Posterior cingulate gyrus (tissue), 11 donors: ENCODE measurements around the gene BCDIN3D.
"Not testable (repeated sequence)": the region's sequence is repeated elsewhere in the genome, so short reads cannot be mapped to it uniquely, and the experiment has no call there.

Experiments used
- DNase-seq, 10 donors: peaks; one replicate each; pipeline versions ENCODE4 v3.0.0 to v3.0.0-alpha.2; 2020 to 2021; ENCODE audit warnings: mixed read lengths in 3 of 10
- intact Hi-C: fragments of 100-400 bp; cut with DNase I; formaldehyde crosslinking; loops from one replicate; pipeline ENCODE4 v1.15.1; 2023

The BCDIN3D gene

GRCh38 chr12:49879065-49879464, 36.2 kb upstream of the BCDIN3D start:
- intact Hi-C loops, result not testable (repeated sequence)

GRCh38 chr12:49878021-49878420, 35.1 kb upstream of the BCDIN3D start:
- intact Hi-C loops, result no loop called here

More at GRCh38 chr12:49879065-49879464, 36.2 kb upstream of the BCDIN3D start:
- peak in 1 of 10 donors; percentile 1 for DNase-seq

GRCh38 chr12:49877066-49877465, 34.2 kb upstream of the BCDIN3D start:
- intact Hi-C loops, result no loop called here
- DNase-seq, result peak in 1 of 10 donors; percentile 35

More at GRCh38 chr12:49878021-49878420, 35.1 kb upstream of the BCDIN3D start:
- DNase-seq, result no peak

GRCh38 chr12:49876070-49876469, 33.2 kb upstream of the BCDIN3D start:
- intact Hi-C loops, result no loop called here
- DNase-seq, result no peak

GRCh38 chr12:49875115-49875720, 32.3 kb upstream of the BCDIN3D start:
- intact Hi-C loops, result loop anchor here (2.0 kb wide), 1 partner anchor 28 kb away; the partner anchor contains the start of gene FAIM2
- peak in 3 of 10 donors; percentile 61 to 71 (median 61) for DNase-seq

- DNase-seq, result peak in 5 of 10 donors; percentile 49 to 90 (median 76)
Measured at GRCh38 chr12:49874142-49874897, 31.4 kb upstream of the BCDIN3D start.

GRCh38 chr12:49873361-49873934, 30.5 kb upstream of the BCDIN3D start:
- intact Hi-C loops, result no loop called here
- DNase-seq, result peak in 4 of 10 donors; percentile 42 to 69 (median 61)

More at GRCh38 chr12:49874142-49874897, 31.4 kb upstream of the BCDIN3D start:
- intact Hi-C loops, result loop anchor here (2.0 kb wide), 1 partner anchor 28 kb away; the partner anchor contains the start of gene FAIM2

- intact Hi-C loops, result no loop called here
- peak in 3 of 10 donors; percentile 71 to 88 (median 71) for DNase-seq
Measured at GRCh38 chr12:49872781-49873181, 29.9 kb upstream of the BCDIN3D start.

GRCh38 chr12:49872381-49872780, 29.5 kb upstream of the BCDIN3D start:
- peak in 2 of 10 donors; percentile 28 to 47 for DNase-seq
- intact Hi-C loops, result no loop called here

- peak in 2 of 10 donors; percentile 24 to 31 for DNase-seq
- intact Hi-C loops, result not testable (repeated sequence)
Measured at GRCh38 chr12:49871811-49872251, 28.9 kb upstream of the BCDIN3D start.

GRCh38 chr12:49871263-49871561, 28.3 kb upstream of the BCDIN3D start:
- peak in 3 of 10 donors; percentile 33 to 55 (median 55) for DNase-seq
- intact Hi-C loops, result no loop called here

GRCh38 chr12:49870501-49871262, 27.8 kb upstream of the BCDIN3D start:
- intact Hi-C loops, result no loop called here
- peak in 1 of 10 donors; percentile 22 for DNase-seq

- intact Hi-C loops, result loop anchor here (5.0 kb wide), 2 partner anchors 97 to 202 kb away; no protein-coding TSS in a partner anchor
- peak in 3 of 10 donors; percentile 37 to 75 (median 55) for DNase-seq
Measured at GRCh38 chr12:49869816-49870500, 27.1 kb upstream of the BCDIN3D start.

GRCh38 chr12:49868952-49869815, 26.3 kb upstream of the BCDIN3D start:
- DNase-seq, result peak; percentile 40 to 95 (median 69)
- intact Hi-C loops, result loop anchor here (5.0 kb wide), 2 partner anchors 98 to 203 kb away; no protein-coding TSS in a partner anchor

- intact Hi-C loops, result loop anchor here (5.0 kb wide), 2 partner anchors 99 to 204 kb away; no protein-coding TSS in a partner anchor
- peak in 2 of 10 donors; percentile 71 to 76 for DNase-seq
Measured at GRCh38 chr12:49868449-49868848, 25.5 kb upstream of the BCDIN3D start.

- DNase-seq, result peak in 2 of 10 donors; percentile 52 to 59
- intact Hi-C loops, result loop anchor here (5.0 kb wide), 2 partner anchors 100 to 205 kb away; no protein-coding TSS in a partner anchor
Measured at GRCh38 chr12:49867570-49868341, 24.9 kb upstream of the BCDIN3D start.

- intact Hi-C loops, result loop anchor here (5.0 kb wide), 2 partner anchors 100 to 205 kb away; no protein-coding TSS in a partner anchor
- peak; percentile 43 to 95 (median 79) for DNase-seq
Measured at GRCh38 chr12:49866859-49867569, 24.1 kb upstream of the BCDIN3D start.
